HepG2 (cell line): ENCODE data around the gene VDR. TPM values are rescaled to one million over a fixed set of nuclear protein-coding genes. Genes with fewer than 3 reads are reported as not detected.
A peak's percentile ranks its signal among the peaks of the same experiment; 100 is the strongest.

Experiments used
- ASH2L ChIP-seq: fragments of 300-600, 200-600 bp; sonication (generic); IDR thresholded peaks from 2 replicates; pipeline ENCODE4 v1.7.0; 2017; ENCODE audit warnings: low read depth, mild to moderate bottlenecking, moderate library complexity, mixed read lengths, low read length; ENCODE audit not compliant: insufficient read length
- ATF7-NPFF ChIP-seq: sonication (generic); formaldehyde crosslinking; IDR thresholded peaks from 2 replicates; pipeline ENCODE4 v1.8.1; 2023; ENCODE audit warnings: mild to moderate bottlenecking, low read depth, missing genetic modification reagents, moderate library complexity
- IKZF1 ChIP-seq: fragments of 450-650 bp; IDR thresholded peaks from 2 replicates; pipeline ENCODE4 v1.7.1; 2016
- MXD4 ChIP-seq: IDR thresholded peaks from 2 replicates; pipeline ENCODE4 v1.6.1; 2016; ENCODE audit warnings: mild to moderate bottlenecking, missing biosample characterization, missing genetic modification reagents
- PAX8 ChIP-seq: sonication (generic); formaldehyde crosslinking; IDR thresholded peaks from 2 replicates; pipeline ENCODE4 v1.8.0; 2022; ENCODE audit warnings: mild to moderate bottlenecking, missing genetic modification reagents, borderline replicate concordance
- RBAK ChIP-seq: sonication (generic); formaldehyde crosslinking; IDR thresholded peaks from 2 replicates; pipeline ENCODE4 v1.5.1; 2020; ENCODE audit warnings: mild to moderate bottlenecking, missing genetic modification reagents
- SIX4 ChIP-seq: sonication (generic); formaldehyde crosslinking; IDR thresholded peaks from 2 replicates; pipeline ENCODE4 v1.4.0; 2020; ENCODE audit warnings: missing genetic modification reagents
- ZNF441 ChIP-seq: sonication (generic); formaldehyde crosslinking; IDR thresholded peaks from 2 replicates; pipeline ENCODE4 v1.7.0; 2021; ENCODE audit warnings: missing genetic modification reagents, borderline replicate concordance
- ZNF891 ChIP-seq: sonication (generic); formaldehyde crosslinking; IDR thresholded peaks from 2 replicates; pipeline ENCODE4 v1.5.0; 2020; ENCODE audit warnings: mild to moderate bottlenecking, missing genetic modification reagents
- polyA plus RNA-seq, 8 experiments: library from polyadenylated mRNA; depleted of rRNA in 3 of 8; stranded (reverse) in 7 of 8; unstranded in 1 of 8; fragments of >200 nt; fragmentation: Illumina TruSeq in 4 of 8; extraction: Trizol in 4 of 8; gene quantifications; 2 replicates each; pipeline versions ENCODE4 v1.2.1 to v1.2.3, GENCODE V29; 2011 to 2016; ENCODE audit warnings: low read depth in 4 of 8, missing spikeins in 1 of 8, mixed read lengths in 1 of 8; ENCODE audit not compliant: insufficient read depth in 1 of 8
- total RNA-seq, 5 experiments: library from RNA; depleted of rRNA; stranded (reverse); fragments of >200 nt; fragmentation: Illumina TruSeq; extraction: Trizol; gene quantifications; 2 replicates each; pipeline ENCODE4 v1.2.3, GENCODE V29; 2016; ENCODE audit warnings: low read depth in 1 of 5
- TF ChIP-seq, protein P1 (sequence below): sonication (generic); formaldehyde crosslinking; IDR thresholded peaks from 2 replicates; pipeline ENCODE4 v1.5.0; 2020; ENCODE audit warnings: mild to moderate bottlenecking, missing genetic modification reagents
- TF ChIP-seq, protein P2 (sequence below): IDR thresholded peaks from 2 replicates; pipeline ENCODE4 v1.6.1; 2012; ENCODE audit warnings: inconsistent platforms
- TF ChIP-seq, protein P3 (sequence below): IDR thresholded peaks from 2 replicates; pipeline ENCODE4 v1.6.1; 2018; ENCODE audit warnings: missing genetic modification reagents, mild to moderate bottlenecking, missing compliant biosample characterization

VDR gene
- total and polyA plus RNA-seq, 2 of the 13 experiments (the other 11 are each of a cell fraction or from before 2014, with no cell fraction given) = 0.08 to 0.33 TPM

DNA sequence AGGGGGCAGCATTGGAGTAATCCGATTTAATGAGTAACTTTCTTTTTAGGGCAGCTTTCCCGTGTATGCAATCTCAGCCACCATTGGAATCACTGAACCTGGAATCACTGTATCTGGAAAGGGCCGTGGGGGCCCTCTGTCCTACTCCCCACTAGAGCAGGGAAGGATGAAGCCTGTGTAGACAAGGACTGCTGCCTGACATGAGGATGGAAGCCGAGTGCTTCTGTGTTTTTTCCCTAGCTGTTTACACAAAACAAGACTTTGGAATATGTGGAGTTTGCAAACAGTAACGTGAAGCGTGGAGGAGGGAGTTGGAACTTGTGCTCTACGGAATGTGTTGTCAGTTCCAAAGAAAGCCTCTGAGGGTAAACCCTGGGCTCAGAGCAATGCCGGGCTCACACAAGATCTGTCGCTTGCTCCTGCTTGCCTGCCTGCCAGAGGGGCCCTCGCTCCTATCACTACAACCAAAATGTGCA, 52.7 kb downstream of the VDR start (continued):
- TF ChIP-seq PAX8 (CRISPR knock-in tag) = no peak
- TF ChIP-seq, protein P1, sequence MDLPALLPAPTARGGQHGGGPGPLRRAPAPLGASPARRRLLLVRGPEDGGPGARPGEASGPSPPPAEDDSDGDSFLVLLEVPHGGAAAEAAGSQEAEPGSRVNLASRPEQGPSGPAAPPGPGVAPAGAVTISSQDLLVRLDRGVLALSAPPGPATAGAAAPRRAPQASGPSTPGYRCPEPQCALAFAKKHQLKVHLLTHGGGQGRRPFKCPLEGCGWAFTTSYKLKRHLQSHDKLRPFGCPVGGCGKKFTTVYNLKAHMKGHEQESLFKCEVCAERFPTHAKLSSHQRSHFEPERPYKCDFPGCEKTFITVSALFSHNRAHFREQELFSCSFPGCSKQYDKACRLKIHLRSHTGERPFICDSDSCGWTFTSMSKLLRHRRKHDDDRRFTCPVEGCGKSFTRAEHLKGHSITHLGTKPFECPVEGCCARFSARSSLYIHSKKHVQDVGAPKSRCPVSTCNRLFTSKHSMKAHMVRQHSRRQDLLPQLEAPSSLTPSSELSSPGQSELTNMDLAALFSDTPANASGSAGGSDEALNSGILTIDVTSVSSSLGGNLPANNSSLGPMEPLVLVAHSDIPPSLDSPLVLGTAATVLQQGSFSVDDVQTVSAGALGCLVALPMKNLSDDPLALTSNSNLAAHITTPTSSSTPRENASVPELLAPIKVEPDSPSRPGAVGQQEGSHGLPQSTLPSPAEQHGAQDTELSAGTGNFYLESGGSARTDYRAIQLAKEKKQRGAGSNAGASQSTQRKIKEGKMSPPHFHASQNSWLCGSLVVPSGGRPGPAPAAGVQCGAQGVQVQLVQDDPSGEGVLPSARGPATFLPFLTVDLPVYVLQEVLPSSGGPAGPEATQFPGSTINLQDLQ (CRISPR knock-in tag) = no peak
- no peak for TF ChIP-seq RBAK (CRISPR knock-in tag)
- TF ChIP-seq, protein P2, sequence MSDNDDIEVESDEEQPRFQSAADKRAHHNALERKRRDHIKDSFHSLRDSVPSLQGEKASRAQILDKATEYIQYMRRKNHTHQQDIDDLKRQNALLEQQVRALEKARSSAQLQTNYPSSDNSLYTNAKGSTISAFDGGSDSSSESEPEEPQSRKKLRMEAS = peak; percentile 57
- no peak for TF ChIP-seq ZNF891 (CRISPR knock-in tag)
- TF ChIP-seq IKZF1 = no peak
- TF ChIP-seq ATF7-NPFF = no peak
- no peak for TF ChIP-seq ASH2L
- TF ChIP-seq SIX4 (CRISPR knock-in tag) = peak; percentile 56; the same call in 1 of the 2 replicates
- peak; percentile 47; the same call in 1 of the 2 replicates for TF ChIP-seq ZNF441
- TF ChIP-seq, protein P3, sequence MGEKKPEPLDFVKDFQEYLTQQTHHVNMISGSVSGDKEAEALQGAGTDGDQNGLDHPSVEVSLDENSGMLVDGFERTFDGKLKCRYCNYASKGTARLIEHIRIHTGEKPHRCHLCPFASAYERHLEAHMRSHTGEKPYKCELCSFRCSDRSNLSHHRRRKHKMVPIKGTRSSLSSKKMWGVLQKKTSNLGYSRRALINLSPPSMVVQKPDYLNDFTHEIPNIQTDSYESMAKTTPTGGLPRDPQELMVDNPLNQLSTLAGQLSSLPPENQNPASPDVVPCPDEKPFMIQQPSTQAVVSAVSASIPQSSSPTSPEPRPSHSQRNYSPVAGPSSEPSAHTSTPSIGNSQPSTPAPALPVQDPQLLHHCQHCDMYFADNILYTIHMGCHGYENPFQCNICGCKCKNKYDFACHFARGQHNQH (CRISPR knock-in tag) = no peak; the same call in 1 of the 2 replicates
- 0 out of 2 replicates have a peak, but pooled peaks have one; percentile 34 for TF ChIP-seq MXD4
- TF ChIP-seq, all 625 proteins: peak for 93
